ENCODE results near the gene PCDH19.

PCDH19 gene

DNA sequence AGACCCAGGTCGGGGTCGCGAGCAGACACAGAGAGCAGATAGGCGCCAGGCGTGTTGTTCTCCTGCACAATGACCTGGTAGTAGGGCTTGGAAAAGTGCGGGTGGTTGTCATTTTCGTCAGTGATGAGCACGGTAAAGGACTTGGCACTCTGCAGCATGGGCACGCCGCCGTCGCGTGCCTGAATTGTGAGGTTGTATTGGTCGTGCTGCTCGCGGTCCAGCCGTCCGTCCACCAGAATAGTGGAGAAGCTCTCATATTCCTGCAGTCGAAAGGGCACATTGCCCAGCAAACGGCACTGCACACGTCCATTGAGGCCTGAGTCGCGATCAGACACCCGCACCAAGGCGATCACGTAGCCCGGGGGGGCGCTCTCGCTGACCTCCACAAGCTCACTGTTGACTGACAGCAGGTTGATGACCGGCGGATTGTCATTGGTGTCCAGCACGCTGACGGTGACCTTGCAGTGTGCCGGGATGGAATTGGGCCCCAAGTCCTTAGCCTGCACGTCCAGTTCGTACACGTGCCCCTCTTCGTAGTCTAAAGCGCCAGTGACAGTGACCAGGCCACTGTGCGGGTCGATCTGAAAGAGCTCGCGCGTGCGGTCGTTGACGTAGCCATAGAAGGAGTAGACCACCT is 2.8 kb downstream of the PCDH19 start:
- DNase-seq (ENCODE audit: low read depth in 2 of 2) = no peak

DNA sequence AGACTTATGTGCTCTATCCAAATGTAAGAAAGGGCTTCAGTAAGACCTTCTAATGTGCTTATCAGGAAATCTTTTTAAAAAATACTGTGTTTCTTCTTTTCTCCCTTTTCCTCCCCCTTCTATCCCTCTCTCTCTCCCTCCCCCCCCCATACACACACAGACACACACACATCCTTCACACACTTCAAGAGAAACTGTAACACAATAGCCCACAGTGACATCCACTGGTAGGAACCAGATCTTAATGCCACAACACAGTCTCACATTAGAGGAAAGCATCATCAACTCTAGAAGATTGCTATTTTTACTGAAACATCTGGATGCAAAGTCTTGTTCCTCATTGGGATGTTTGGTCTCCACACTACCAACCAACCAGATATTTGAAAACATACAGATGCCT is 4.6 kb downstream of the PCDH19 start:
- no peak for DNase-seq (ENCODE audit: low read depth in 2 of 2)

DNA sequence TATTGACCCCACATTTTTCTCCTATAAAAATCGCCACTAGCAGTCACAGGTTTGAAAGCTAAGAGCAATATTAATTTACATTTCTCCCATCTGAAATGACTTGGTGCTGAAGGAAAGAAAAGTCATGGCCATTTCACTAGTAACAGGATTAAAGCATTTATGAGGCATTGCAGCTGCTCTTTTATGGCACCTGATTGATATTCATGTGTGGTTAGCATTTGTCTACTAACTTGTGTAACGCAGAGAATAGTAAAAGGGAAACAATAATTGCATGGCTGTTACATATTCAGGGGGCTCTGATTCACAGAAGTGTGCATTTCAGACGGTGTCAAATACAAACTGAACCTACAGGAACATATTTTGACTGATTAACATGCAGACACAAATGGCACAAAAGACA is 5.2 kb downstream of the PCDH19 start:
- DNase-seq (ENCODE audit: low read depth in 2 of 2) = no peak

DNA sequence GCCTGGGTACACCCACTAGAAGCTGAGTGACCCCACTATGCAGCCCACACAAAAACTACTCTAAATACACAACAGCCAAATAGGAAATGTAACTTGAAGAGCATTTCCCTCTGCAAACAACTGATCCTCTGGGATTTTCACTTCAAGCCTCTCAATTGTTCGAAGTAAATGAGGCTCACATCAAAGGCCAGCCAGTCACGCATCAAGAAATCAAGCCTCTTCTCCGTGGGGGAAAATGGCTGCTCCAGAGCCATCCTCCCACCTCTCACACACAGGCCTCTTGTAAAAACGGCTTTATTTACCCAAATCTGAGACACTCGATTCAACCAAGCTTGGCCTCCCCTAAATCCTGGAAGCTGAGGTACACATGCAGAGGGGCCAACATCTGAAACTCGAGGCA is 14.3 kb downstream of the PCDH19 start:
- DNase-seq (ENCODE audit: low read depth in 2 of 2) = no peak

DNA sequence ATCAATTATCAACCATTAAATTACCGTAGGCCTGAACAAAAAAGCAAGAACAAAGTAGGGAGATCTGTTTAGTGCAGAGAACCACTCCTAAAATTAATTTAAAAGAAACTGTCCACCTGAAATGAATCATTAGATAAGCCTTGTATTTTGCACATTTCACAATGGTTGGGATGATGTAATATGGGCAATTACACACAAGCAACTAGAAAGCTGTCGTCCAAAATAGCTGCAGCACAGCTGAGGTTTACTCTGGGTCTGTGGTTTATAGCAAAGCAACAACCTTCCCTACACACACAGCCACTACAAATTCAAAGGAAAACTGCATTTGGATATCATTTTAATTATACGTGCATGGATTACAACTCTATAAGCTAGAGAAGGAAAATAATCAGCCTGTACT is 28.5 kb downstream of the PCDH19 start:
- DNase-seq (ENCODE audit: low read depth in 2 of 2) = no peak

DNA sequence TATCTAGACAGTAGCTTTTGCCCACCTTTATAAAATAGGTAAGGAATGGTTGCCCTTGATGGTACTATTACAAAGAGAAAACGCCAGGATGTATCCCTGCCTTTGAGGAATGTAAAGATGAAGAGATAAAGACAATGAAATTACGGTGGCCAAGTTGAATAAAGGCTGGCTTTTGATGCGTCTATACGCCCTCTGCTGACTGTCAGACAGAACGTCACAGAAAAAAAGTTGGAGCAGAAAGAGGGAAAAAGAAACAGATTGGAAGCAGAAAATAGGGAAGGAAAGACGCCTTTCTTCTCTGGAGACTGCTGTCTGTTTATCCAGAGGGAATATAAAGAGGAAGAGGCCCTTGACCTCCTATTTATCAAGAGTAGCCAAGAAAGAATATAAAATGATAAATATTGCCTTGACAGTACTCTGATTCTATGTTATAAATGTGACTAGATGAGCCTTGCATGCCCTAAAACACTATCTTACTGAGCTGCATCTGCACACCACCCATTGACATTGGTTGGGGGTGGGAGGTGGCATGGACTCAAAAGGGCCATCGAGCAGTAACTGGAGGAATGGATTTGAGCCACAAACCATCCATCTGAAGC is 30.6 kb downstream of the PCDH19 start:
- no peak for DNase-seq (ENCODE audit: low read depth in 2 of 2)

DNA sequence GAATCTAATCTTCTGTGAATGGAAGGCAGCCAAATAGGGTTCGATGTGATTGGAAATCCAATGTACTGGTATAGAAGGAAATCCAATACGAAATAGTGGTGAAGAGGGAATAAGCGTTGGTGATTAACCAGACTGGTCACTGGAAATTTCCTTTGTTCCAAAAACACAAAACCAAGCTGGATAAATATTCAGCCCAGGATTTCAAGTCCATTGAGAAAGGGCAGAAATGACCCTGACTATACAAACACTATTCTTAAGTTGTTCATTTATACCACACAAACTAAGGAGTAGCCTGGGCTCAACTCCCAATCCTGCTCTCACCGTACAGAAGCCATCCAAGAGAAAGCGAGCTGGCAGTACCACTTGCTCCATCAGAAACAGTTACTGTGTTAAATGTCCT is 32.2 kb downstream of the PCDH19 start:
- DNase-seq (ENCODE audit: low read depth in 2 of 2) = no peak

DNA sequence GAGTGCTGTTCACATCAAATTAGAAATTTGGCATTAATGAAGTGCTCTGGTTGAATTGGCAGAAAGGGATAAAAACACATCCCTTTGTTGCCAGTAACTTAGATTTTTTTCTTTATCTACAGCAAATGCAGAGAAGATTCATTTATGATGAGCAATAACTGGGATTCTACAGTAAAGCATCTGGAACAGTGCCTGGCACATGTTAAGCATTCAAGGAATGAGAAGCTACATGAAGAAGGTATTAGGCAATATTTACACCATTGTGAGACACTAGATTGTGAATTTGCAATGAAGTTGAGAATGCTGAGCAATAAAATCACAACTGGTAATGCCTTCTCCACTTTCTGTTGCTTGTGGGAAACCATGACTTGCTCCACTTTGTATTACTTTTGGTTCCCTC is 33.5 kb downstream of the PCDH19 start:
- no peak for DNase-seq (ENCODE audit: low read depth in 2 of 2)

DNA sequence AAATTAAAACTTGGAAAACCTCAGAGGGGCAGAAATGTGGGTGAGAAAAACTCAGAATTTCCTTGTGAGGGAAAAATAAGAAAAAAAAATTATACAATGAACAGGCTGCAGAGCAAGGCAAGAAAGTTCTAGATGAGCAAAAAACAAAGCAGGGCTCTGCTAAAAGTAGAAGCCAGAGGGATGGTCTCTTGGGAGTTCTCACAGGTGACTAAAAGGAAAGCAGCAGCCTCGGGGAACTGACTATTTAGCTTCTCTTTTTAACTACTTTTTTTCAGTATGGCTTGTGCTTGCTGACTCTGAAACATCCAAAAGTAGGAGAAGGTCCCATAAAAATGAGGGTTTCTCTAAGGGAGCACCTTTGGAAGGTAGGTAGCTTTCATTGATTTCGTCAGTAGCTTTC is 36.4 kb downstream of the PCDH19 start:
- no peak for DNase-seq (ENCODE audit: low read depth in 2 of 2)

DNA sequence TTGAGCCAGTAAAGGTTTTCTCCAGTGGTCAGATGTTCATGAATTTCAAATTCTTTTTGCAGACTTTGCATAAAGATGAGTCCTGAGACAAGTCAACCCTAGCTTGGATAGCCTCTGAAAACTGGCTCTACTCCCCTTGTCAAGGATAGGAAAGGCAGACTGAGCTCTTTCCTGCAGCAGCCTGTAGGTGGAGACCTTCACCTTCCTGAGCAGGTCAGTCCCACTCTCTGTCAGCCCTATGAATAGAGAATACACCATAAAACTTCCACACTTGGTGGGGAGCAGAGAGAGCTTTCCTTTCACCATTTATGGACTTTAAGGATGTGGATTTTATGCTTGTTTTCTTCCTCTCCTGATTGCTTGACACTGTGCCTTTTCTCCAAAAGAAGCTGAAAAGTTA is 41.9 kb downstream of the PCDH19 start:
- no peak for DNase-seq (ENCODE audit: low read depth in 2 of 2)

DNA sequence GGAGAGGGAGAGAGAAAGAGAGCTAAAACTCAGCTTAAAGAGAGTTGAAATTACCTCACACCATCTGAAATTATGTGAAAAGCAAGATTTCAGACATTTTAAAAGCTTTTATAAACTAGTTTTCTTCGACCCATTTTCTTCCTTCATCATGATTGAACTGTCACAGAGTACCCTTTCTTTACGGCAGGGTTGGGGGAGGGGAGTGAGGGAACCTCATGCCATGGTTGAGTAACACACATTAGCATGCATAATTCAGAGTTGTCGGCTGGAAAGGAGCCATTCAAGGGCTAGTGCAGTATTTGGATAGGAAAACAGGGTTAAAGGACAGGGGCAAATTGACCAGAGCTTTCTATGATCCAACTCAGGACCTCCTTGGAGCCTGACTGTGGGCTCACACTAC is 46.2 kb downstream of the PCDH19 start:
- DNase-seq (ENCODE audit: low read depth in 2 of 2) = no peak

DNA sequence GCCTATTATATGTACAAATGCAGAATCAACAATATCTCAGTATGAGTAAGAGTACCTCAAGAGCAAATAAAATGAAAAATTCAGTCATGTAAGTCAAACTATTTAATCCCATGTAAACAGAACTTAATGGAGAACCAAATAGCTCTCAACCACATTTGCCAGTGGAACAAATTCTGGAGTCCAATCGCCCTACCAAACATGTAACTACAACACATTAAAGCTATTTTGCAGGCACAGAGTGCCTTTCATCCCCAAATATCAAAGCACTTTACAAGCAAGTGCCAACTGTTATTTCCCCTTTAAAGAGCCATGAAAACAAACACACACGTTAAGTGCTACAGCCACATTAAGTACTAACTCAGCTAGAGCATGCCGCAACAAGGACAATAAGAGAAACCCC is 51.3 kb downstream of the PCDH19 start:
- DNase-seq (ENCODE audit: low read depth in 2 of 2) = no peak

DNA sequence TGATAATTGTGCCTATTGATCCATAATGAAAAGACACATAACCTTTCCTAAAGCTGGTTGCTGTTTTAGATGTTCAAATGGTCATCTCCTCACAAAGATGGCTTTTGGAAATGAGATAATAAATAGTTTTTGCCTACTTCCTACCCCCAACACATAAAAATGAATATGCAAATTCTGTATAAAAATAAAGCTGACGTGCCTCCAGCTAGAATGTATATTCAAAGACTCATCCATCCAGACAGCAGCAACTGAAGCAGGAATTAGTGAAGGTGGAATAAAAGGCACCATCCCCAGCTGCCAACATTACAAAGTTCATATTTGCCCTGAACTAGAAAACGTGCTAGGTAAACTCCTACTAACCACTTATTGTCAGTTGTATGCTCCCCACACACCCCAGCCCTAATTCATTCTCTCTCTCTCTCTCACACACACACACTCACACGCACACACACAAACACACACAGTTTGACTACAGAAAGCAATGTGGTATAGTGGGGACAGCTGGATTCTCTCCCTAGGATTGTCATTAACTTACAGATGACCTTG is 53.6 kb downstream of the PCDH19 start:
- DNase-seq (ENCODE audit: low read depth in 2 of 2) = no peak

DNA sequence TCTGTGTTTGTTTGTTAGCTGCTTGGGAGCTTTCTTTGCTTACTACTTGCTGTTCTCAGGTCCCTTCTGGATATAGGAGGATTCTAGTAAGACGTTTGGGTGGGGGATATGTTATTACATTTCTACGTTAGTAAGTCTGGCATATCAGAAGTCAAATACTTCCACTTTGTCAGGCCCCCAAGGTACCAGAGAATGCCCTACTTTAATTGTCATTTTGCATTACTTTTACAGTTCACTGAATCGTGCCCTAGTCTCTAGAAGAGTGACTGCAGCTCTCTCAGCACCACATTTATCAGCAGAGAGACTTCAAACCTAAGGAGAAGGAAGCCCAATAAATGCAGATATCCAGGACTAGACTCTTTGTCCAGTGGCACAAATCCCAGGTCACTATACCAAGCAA is 54.4 kb downstream of the PCDH19 start:
- no peak for DNase-seq (ENCODE audit: low read depth in 2 of 2)

DNA sequence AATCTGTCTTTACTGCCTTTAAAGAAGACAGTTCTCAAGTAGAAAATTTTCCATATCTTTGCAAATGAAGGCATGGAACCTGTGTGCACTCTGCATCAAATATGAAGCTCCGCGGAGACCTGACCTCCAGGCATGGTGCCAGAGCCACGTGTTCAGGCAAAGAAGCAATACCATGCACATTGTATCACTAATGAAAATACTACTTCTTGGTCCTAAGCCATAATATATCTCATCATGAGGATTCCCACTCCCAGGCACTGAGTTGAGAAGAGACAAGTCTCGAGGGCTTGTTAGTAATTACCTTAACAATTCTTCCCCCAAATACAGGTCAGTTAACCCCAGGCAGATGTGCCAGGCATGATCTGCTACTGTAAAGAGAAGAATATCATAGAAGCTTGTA is 56.7 kb downstream of the PCDH19 start:
- no peak for DNase-seq (ENCODE audit: low read depth in 2 of 2)

DNA sequence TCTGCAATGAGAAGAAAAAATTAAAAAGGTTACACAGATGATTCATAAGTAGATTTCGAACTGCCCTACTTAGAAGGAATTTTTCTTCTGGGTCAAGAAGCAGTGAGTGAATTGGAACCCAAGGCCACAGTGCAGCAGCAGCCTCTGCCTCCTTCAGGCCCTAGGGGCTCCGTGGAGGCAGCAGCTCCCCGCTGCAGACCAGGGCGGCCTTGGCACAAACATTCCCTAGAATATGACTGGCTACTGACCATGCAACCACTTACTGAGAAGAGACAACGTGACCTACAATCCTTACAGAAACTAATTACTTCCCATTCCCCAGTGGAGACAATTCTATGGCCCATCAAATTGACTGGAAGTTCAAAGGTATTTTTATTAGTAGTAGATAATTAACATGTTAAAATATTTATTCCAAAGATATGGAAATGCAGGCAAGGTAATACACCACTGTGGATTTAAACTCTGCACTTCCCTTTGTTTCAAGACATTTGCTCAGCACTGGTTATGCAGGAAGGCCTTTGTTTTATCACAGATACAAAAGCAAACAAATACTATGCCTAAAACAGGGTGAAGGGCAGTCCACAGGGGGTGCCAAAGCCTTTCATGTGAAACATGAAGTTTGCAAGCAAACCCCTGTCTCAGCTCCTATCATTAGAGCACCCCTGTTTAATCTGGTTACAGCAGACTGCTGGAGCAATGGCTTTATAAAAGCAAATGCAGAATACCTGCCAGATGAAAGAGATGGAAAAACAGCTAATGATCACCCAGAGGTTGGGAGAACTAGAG is 59.2 kb downstream of the PCDH19 start:
- DNase-seq (ENCODE audit: low read depth in 2 of 2) = no peak

DNA sequence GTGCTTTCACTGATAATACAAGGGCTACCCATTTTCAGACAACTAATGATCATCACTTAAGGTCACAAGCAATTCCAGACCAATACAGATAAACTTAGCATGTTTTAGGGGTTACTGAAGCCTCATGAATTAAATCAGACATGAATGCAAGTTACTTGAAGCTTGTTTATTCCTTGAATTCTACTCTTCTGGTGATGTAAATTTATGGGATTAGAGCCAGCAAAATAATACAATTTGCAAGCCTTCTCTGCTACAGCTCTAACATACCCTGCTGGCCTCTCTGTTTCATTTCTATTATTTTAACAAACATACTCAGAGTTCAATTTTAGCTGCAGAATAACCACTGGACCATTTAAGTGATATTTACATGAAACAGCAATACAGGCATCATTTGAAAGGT is 60.7 kb downstream of the PCDH19 start:
- DNase-seq (ENCODE audit: low read depth in 2 of 2) = no peak

DNA sequence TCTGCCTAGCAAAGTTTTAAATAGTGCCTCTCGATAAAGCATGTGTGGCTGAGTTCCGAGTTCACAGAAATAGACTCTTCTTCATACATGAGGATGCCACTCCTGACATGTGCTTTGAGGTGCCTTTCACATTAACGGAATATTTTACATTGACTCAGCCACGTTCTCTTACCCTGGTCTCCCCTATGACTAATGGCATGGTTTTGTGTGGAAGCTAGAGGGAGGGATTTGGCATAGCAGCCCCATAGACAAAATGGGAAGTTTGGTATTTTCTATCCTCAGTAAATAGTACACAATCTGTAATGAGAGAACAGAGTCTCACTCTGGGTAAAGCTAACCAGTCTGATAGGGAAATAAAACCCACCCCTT is 68.9 kb downstream of the PCDH19 start:
- no peak for DNase-seq (ENCODE audit: low read depth in 2 of 2)

DNA sequence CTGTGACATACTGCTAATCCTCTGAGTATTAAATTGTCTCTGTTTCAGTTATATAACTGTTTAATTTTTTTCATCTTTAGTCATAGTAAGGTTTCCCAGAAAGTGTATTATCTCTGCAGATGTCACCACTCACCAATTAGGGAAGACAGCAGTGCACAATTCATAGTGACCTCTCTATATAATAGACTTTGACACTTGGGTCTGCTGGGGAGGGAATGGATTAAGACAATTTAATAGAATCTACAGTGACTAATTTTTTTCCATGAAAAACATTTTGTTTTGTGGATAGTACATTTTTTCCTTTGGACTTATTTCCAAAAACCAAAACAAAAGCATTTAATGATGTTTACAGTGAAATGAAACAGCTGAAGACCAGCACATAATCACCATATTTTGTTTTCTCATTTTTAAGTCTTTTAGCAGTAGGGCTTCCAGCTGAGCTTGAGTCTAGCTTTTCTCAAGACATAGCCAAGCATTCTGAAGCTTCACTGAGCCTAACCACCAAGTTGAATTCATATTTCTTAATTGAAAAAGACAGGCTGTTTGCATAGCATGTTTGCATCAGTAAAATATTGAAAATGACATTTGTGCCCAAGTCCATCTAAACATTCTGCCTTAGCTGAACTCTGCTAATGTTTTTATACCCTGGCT is 69.5 kb downstream of the PCDH19 start:
- no peak for DNase-seq (ENCODE audit: low read depth in 2 of 2)

DNA sequence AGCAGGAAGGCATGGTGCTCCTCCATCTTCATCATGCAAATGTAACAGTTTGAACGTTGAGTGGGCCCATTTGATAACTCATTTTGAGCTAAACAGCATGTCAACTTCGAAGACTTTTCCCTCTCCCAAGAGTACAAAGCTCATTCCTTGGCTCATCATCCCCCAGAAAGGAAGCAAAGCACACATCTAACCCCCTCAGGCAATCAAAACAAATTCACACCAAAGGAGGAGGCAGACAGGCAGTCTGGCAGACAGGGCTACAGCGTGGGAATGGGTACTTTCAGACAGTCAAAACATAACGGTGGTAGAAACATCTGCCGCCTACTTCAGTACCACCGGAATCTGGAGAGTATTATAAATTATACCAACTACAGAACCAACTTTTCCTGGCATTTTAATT is 81.7 kb downstream of the PCDH19 start:
- DNase-seq (ENCODE audit: low read depth in 2 of 2) = no peak

DNA sequence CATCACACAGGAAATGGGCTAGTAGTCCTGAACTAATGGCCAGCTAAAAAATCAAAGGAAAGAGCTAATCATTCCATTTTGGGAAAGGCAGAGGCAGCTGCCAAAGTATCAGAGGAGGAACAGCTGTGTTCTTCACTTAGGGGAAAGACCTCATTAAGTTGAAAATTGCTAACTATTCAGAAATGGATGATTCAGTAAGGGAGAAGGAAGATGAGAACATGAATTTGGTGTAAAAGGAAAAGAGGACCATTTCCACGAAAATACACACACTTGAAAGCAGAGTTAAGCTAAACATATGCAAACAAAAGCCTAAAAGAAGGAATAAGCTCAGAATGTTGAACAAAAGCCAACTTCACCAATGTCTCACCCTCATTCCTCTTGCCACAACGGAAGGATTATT is 90.4 kb downstream of the PCDH19 start:
- DNase-seq (ENCODE audit: low read depth in 2 of 2) = no peak

DNA sequence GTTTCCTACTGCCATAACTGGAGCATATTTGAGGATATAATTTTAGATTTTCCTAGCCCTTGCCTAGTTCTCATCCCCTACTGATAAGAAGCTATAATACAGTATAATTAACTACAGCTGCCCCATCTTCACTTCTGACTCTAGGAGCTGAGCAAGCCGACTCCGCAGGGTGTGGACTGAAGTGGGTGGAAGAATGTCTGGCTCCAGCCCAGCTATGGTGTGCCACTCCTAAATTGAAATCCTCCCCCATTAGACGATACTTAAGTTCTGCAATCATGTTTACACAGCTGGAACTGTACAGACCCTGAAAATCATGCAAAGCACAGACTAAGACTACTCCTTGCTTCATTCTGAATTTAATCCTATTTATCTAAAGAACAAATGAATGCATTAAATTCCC is 93.1 kb downstream of the PCDH19 start:
- no peak for DNase-seq (ENCODE audit: low read depth in 2 of 2)

DNA sequence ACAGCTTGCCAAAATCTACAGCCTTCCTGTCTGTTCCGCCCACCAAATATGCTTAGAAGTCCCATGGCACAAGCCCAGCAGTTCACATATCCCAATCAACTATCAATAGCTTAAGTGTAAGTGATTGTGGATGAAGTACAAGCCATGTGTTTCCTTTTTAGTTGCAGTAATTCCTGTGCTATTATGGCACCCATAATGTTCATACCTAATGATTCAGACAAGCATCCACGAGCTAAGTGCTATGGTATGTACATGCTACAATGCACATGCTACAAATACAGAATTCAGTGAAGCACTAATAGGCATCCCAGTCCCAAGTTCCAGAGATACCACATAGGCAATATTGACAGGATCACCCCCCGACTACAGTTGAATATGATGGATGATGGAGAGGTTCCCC is 94.5 kb downstream of the PCDH19 start:
- DNase-seq (ENCODE audit: low read depth in 2 of 2) = no peak

Data from stimulated activated CD4-positive, alpha-beta T cell treated with anti-CD3 and anti-CD28 coated beads, Interleukin-1b, Interleukin-23, amount 100 ng/mL, for 1 hour (primary cell).